OCI-M2 (cell line): Measurements from ENCODE around the gene CHEK1.
"Not testable (repeated sequence)": the region's sequence is repeated elsewhere in the genome, so short reads cannot be mapped to it uniquely, and the experiment has no call there.

ENCODE experiments used
- DNase-seq: peaks from one replicate; lab custom pipeline; 2025; ENCODE audit not compliant: unreplicated experiment; lab: John Stamatoyannopoulos, UW

Gene CHEK1

DNA sequence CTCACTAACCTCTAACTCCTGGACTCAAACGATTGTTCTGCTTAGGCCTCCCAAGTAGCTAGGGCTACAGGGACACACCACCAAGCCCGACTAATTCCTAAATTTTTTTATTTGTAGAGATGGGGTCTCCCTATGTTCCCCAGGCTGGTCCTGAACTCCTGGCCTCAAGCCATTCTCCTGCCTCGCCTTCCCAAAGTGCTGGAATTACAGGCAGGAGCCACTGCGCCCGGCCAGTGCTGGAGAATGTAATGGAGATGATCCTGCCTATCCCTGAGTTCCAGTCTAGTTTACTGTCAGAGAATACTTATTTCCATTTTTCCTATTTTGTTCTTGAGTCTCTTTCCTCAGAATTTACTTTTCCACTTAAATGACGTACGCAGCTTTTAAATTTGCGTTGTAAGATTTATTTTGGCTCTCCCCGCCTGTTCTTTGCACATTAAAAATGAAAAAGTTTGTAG is at the start of gene CHEK1:
Gene CHEK1 (plus strand): TSS at position 408 of the 458 bp plus-strand sequence. CDS start 1,606 bp downstream, outside the sequence.
- no peak for DNase-seq

DNA sequence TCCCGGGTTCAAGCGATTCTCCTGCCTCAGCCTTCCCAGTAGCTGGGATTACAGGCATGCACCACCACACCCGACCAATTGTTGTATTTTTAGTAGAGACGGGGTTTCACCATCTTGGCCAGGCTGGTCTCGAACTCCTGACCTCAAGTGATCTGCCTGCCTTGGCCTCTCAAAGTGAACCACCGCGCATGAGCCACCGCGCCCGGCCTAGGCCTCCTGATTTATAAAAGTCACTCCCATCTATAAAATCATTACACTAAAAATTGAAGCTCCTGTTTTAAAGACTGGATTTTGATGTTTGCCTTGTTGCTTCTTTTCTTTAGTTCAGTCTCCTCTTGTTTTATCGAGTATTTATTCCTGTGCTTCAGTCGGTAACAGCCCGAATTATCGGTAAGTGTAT is 47.8 kb upstream of the CHEK1 start:
- DNase-seq: not testable (repeated sequence)

DNA sequence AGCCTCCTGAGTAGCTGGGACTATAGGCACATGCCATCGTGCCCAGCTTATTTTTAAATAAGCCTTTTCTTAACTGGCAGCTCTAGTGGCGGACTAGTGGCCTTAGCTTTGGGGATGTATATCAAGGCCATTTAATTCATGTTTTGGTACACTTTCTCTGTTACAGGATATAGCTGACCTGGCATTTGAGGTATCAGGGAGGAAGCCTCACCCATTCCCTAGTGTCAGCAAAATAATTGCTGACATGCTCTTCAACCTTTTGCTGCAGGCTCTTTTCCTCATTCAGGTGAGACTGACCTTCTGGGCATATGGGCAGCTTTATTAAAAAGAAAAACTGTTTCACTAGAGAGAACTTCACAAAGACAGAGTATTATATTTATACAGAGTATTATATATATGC is 46.2 kb upstream of the CHEK1 start:
- no peak for DNase-seq

DNA sequence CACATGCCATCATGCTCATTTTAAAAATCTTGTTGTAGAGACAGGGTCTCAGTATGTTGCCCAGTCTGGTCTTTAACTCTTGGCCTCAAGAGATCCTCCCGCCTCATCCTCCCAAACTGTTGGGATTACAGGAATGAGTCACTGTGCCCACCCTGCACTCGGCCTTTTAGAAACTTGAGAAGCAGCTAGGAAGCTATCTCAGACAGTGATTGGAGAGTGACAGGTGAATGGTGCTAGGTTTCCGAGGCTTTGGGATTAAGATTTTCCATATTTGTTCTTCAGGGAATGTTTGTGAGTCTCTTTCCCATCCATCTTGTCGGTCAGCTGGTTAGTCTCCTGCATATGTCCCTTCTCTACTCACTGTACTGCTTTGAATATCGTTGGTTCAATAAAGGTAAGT is 45.2 kb upstream of the CHEK1 start:
- DNase-seq: no peak

DNA sequence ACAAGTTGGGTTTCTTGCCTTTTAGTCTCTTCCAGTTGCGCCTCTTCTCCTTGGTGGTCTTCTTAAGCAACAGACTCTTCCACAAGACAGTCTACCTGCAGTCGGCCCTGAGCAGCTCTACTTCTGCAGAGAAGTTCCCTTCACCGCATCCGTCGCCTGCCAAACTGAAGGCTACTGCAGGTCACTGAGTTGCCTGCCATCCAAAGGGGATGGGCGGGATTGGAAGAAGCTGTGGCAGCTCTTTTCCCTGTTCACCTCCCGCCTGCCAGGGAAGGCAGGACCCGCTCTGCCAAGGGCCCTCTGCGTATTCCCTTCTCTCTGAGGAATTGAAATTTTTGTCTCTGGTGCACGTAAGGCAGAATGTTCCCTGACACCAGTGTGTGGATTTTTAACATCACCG is 41.5 kb upstream of the CHEK1 start:
- no peak for DNase-seq

DNA sequence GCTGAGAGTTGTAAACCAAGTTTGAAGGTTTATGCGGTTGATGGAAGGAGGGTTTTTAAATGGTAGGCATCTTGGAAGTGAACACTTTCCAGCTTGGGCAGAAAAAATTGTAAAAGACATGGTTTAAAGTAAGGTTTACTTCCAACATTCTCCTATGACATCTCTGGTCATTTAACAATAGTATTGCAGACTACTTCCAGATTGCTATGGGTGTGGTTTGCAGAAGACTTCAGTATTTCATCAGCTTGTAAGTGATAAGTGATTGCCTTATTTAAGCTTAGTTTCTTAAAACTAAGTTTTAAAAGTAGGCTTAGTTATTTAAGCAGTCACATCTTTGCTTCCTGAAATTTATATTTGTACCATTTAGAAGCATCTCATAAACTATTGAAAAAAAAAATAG is 39.5 kb upstream of the CHEK1 start:
- DNase-seq: no peak

DNA sequence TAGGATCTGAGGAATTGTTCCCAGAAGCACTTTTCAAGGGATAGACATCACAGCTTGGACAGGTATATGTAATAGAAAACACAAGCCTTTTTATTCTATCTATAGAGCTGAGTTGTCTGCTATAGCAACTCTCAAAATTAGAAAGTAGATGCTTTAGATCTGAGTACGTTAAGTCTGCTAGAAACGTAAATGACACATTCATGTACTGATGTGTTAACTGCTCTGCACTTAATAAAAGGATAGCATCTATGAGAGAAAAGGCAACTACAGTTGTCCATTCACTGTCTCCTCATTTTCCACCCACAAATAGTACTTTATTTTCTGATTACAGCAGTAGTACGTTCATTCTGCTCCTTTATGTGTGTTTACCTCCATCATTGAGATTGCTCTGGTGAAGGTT is 38.3 kb upstream of the CHEK1 start:
- DNase-seq: no peak

DNA sequence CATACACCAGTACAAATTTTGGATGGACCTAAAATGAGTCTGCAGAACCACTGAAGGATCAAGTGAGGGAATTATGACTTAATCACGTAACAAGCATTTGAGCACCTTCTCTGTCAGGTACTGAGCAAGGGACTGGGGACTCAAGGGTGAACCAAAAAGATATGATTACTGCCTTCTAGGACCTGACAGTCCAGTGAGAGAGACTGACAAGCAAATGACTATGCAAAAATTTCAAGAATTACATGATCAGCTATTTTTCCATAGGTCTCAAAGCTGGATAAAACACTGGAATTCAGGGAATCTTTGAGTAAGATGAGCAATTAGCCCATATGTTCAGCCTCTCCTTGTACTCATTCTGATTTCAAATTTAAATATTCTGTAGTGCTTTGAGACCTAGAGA is 37.5 kb upstream of the CHEK1 start:
- DNase-seq: no peak

DNA sequence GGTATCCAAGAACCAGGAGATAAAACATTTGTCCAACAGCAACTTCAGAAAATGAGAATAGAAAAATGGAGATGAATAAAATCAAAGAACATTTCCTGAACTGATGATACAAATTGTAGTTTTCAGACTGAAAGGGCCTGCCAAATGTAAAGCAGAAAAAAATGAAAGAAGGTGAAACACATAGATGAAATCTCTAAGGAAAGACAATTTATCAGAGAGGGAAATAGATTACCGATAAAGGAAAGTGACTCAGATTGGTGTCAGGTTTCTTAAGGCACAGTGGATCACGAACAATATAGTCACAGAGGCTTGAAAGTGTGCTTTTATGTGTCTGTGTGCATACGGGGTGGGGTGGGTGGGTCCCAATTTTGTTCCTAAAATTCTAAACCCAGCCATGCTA is 36.5 kb upstream of the CHEK1 start:
- no peak for DNase-seq

DNA sequence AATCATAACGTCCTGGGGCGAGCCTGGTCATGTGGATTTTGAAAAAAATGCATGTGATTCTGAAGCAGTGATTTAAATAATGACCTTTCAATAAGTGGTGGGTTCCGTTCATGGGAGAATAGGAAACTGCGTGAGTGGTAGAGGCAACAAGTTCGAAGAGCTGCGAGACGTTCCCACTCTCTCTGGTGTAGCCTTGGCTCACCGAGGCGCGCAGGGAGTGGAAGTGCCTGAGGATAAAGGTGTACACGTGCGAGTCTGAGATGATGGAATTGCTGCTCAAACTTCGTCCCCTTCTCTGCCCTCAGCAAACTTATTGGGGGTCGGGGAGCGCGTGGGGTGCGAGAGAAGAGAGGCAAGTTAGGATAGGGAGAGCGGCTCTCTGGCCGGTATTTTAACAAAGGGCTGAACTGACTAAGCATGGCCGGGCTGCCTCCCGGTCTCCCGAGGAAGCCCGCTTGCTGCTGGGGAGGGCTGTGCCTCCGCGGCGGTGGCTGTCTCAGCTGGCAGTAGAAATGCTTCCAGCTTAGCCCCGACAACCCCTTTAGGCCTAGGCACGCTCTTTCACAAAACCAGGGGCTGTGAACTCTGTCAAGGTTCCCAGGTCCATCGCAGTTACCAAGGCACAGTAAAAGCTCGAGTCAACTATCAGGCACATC is 33.2 kb upstream of the CHEK1 start:
- no peak for DNase-seq

DNA sequence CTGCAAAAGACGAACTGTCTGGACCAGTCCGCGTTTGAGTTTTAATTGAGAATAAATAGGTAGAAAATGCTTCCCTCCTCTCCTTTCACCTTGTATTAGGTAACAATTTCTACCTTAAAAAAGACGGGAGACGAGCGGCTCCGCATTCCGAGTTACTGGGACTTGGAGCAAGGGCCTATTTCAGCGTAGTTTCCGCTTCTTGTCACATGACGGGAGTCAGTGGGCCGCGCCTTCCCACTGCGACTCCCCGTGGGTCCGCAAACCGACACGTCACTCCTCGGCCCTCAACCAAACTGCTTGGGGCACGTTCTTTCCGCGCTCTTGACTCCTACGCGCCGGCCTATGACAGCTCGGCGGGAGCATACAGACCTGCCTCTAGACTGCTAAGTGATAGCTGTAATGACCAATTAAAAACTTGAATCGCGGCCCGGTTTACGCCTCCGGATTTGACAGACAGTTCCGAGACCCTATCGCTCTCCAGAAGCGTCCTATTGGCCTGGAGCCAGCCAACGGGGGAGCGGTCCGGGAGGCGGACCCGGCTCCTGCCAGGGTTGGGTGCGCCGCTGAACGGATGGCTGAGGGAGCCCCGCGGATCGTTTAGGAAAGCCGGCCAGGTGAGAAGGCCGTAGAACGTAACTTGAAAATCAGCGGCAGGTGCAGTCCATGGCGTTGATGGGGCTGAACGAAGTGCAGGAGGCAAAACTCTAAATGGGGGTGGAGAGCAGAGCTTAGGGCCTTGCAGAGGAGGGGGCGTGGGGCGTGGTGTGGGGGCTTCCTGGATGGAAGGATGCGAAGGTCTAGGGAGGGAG is 32.5 kb upstream of the CHEK1 start, which contains the start of gene STT3A:
Gene STT3A (plus strand): TSS at position 548 of the 809 bp plus-strand sequence. CDS start 3,064 bp downstream, outside the sequence.
- peak; percentile 95 for DNase-seq

DNA sequence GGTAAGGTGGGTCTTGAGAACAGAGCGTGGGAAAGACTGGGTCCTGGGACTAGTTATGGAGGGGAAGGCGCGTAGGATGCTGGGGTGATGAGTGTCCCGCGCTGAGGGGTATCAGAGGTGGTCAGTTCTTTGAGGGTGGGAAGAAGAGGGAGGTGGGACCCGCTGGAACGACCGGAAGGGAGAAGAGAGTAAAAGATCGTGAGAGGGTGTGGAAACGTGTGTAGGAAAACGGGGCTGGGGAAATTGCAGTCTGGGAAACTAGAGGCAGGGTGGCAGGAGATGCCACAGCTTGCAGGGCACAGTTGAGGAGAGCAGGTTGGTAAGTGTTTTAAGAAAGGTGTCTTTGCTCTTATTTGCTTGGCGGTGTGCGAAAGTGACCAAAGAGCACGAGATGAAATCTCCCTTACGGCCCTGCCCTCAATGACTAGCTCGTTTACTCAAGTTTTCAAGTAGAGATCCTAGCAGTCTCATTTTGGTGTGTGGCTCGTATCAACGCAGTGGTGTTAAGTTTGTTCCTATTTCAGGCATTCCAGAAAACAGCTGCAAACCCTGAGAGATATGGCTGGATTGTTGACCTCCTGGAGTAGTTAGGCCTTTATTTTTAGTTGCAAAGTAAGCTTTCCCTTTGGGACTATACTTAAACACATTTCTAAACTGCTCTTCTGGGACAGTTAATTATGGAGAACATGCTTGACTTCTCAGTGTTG is 31.7 kb upstream of the CHEK1 start:
- DNase-seq: no peak

DNA sequence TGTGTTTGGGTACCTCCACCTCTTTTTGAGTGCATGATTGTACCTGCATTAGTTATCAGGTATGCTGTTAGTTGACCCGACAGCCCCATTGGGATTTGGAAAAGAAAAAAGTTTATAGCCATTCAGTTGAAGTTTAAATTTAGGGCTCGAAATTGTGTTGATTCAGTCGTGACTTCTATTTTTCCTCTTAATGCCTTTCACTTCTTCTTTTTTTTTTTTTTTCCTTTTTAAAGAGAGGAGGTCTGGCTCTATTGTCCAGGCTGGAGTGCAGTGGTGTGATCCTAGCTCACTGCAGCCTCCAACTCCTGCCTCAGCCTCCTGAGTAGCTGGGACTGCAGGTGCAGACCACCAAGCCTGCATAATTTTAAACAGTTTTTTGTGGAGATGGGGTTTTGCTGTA is 30.0 kb upstream of the CHEK1 start:
- DNase-seq: no peak

DNA sequence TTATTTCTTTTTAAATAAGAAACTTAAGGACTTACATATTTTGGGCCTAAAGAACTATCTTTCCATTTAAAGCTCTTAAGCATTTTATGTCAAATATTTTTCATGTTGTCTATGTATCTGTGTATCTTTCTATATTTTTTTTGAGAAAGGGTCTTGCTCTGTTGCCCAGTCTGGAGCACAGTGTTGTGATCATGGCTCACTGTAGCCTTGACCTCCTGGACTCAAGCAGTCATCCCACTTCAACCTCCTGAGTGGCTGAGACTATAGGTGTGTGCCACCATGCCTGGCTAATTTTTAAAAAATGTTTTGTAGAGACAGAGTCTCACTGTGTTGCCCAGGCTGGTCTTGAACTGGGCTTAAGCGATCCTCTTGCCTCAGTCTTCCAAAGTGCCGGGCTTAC is 24.3 kb upstream of the CHEK1 start:
- no peak for DNase-seq

DNA sequence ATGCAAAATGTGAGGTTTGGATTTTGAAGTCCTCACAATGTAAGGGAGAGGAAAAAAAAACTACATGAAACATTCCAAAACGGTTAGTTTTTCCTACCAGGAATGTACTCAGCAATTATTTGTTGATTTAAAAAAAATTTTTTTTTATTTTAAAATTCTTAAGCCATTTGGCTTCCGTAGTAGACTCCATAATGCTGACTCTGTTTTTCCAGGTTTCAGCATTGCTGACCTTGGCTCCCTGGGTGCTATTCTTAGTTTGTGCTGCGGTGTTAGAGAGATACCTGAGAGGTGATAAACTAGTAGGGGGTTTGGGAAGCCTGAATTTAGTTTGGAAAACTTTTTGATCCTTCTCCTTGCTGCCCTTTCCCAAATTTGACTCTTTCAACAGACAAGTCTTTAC is 21.8 kb upstream of the CHEK1 start:
- DNase-seq: no peak

DNA sequence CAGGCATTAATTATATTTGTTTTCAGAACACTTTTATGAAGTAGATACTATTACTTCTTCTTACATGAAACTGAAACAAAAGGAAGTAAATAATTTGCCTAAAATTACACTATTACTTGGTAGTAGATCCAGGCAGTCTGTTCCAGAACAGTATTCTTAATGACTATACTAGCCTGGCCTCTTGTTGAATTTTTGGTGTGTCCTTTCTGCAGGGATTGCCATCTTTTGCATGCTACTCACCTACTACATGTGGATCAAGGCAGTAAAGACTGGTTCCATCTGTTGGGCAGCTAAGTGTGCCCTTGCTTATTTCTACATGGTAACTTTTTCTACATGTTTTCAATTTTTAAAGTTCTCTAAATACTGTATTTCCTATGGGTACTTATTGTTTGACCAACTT is 19.5 kb upstream of the CHEK1 start:
- no peak for DNase-seq

DNA sequence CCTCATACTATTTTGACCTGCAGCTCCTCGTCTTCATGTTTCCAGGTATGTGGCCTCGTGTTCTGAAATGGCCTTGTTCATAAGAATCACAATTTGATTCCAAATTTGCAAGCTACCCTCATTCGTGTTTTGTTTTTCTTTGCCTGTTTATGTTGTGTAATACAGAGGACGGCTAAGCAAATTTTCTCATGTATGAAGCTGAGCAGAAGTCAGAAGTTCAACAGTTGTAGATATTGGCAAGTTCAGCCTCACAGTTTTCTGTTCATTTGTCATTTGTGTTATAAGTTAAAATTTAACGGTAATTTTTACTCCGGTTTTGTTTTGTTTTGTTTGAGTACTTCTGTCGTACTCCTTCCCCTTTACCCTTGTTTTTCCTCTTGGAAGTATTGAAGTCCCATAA is 15.4 kb upstream of the CHEK1 start:
- DNase-seq: no peak

DNA sequence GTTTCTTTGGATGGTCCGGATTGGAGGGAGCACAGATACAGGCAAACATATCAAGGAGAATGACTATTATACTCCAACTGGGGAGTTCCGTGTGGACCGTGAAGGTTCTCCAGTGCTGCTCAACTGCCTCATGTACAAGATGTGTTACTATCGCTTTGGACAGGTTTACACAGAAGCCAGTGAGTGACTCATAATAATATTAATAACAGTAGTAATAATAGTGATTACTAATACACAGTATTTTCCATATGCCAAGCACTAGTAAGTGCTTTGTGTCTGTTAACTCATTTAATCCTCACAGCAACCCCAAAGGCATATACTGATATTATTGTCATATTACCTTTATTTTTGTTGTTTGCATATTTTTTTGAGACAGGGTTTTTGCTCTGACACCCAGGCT is 6.6 kb upstream of the CHEK1 start:
- no peak for DNase-seq

DNA sequence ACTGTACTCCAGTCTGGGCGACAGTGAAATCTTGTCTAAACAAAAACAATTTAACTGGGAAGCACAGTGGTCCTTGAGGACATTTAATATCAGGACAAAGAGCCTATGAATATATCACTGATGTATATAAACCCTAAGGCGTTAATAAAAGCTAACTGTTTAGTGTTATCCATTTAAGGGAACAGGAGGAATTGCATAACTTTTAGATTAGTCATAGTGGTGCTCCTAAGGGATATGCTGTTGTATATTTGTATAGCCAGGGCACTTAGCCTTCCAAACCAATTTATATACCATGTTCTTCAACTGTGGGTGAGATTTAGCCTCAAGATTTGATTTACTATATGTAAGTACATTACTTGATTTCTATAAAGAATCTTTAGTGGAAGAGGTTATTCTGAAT is 3.0 kb upstream of the CHEK1 start:
- no peak for DNase-seq

DNA sequence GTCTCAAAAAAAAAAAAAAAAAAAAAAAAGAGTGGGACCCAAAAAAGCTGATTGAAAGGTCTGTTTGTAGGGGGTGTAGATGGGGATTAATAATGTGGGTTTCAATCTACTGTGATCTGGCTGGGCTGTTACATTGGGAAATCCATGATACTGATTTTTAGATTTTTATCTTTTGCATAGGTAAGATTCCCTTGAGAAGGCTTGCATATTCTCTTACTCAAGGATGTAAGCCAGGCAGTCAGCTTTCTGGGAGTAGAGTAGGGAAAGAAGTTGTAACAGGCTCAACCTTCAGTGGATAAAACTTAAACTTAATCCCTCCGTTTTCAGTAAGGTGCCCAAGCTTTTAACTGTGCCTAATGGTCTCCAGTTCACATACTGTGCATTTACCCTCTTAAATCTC is 1.9 kb upstream of the CHEK1 start:
- DNase-seq: no peak

DNA sequence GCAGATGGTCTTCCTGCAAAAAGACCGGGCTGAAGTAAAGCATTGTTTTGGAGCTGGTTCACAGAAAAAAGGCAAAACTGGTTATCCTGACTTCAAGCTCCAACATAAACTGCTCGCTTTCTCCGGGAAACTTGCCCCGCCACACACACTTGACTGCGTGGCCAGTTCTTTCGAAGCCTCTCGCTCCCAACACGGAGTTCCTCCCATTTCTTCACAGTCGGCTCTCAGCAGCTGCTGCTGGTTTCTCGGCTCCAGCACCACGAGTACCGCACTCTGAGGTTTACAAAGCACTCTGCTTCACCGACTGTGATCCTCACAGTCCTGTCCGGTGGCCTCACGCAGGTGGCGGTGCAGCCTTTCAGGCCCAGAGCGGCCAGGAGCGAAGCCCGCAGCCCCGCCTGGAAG is 264 bp downstream of the CHEK1 start:
- DNase-seq: no peak
